Neural crest cell (in vitro differentiated cells): ENCODE data around the gene EXD3. TPM values are rescaled to one million over a fixed set of nuclear protein-coding genes. Genes with fewer than 3 reads are reported as not detected.

Experiments
- DNase-seq: peaks from one replicate; pipeline ENCODE4 v3.0.0; 2021; ENCODE audit warnings: low read depth, mixed read lengths, low spot score
- H3K27ac Mint-ChIP-seq: one replicate; pipeline ENCODE4 v1.8.0; 2021; ENCODE audit warnings: mild to moderate bottlenecking, mixed read lengths; ENCODE audit not compliant: unreplicated experiment
- H3K27me3 Mint-ChIP-seq: 2 replicates; pipeline ENCODE4 v1.8.0; 2021; ENCODE audit warnings: low read depth, mild to moderate bottlenecking, mixed read lengths
- H3K36me3 Mint-ChIP-seq: 2 replicates; pipeline ENCODE4 v1.8.0; 2021; ENCODE audit warnings: low read depth, mild to moderate bottlenecking, mixed read lengths
- H3K4me1 Mint-ChIP-seq: 2 replicates; pipeline ENCODE4 v1.8.0; 2021; ENCODE audit warnings: mixed read lengths
- H3K4me3 Mint-ChIP-seq: one replicate; pipeline ENCODE4 v1.8.0; 2021; ENCODE audit warnings: mild to moderate bottlenecking, mixed read lengths
- H3K9me3 Mint-ChIP-seq: 2 replicates; pipeline ENCODE4 v1.8.0; 2021; ENCODE audit warnings: mixed read lengths
- total RNA-seq: library from RNA; stranded (reverse); gene quantifications from 2 replicates; pipeline ENCODE4 v1.2.1, GENCODE V29; 2021
- TF ChIP-seq, protein P1 (sequence below): fragments of 200-600 bp; sonication (generic); conservative IDR thresholded peaks from 2 replicates; pipeline ENCODE4 v1.5.0; 2021; ENCODE audit warnings: antibody characterized with exemption, mild to moderate bottlenecking

The EXD3 gene
- total RNA-seq, 1 donor from 2014 or later: 15.1 TPM

DNA sequence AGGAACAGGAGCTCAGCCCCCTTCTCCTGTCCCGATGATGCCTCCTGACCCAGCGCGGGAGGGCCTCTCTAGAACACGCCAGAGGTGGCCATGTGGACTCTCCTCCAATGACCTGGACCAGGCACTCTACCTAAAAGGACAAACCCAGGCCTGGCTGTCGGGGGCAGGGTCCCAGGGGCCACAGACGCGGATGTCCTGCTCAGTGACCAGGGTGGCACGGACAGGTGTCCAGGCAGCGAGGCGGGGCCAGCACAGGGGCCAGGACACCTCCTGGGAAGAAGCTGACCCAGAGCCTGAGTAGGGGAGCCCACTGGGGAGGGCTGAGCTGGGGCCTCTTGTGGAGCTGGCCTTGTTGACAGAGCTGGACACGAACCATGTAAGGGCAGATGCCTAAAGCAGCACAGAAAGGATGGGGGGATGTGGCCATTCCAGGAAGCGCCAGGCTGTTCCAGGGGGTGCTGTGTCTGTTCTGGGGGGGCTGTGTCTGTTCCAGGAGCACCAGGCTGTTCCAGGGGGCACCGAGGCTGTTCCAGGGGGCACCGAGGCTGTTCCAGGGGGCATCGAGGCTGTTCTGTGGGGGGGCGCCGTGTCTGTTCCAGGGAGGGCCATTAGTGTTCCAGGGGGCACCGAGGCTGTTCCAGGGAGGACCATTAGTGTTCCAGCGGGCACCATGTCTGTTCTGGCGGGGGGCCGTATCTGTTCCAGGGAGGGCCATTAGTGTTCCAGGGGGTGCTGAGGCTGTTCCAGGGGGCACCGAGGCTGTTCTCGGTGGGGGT lies 30.5 kb downstream of the EXD3 start:
- peaks cover 4% of the 10 kb centered on the region for H3K4me1 Mint-ChIP-seq
- no peaks in the 10 kb centered on the region for H3K9me3 Mint-ChIP-seq
- H3K4me3 Mint-ChIP-seq: no peak overlapping the region
- no peaks in the 10 kb centered on the region for H3K27me3 Mint-ChIP-seq
- DNase-seq: no peak
- no peak overlapping the region for H3K27ac Mint-ChIP-seq
- peaks cover 2% of the 10 kb centered on the region for H3K36me3 Mint-ChIP-seq
- TF ChIP-seq, protein P1, sequence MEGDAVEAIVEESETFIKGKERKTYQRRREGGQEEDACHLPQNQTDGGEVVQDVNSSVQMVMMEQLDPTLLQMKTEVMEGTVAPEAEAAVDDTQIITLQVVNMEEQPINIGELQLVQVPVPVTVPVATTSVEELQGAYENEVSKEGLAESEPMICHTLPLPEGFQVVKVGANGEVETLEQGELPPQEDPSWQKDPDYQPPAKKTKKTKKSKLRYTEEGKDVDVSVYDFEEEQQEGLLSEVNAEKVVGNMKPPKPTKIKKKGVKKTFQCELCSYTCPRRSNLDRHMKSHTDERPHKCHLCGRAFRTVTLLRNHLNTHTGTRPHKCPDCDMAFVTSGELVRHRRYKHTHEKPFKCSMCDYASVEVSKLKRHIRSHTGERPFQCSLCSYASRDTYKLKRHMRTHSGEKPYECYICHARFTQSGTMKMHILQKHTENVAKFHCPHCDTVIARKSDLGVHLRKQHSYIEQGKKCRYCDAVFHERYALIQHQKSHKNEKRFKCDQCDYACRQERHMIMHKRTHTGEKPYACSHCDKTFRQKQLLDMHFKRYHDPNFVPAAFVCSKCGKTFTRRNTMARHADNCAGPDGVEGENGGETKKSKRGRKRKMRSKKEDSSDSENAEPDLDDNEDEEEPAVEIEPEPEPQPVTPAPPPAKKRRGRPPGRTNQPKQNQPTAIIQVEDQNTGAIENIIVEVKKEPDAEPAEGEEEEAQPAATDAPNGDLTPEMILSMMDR: no peak

DNA sequence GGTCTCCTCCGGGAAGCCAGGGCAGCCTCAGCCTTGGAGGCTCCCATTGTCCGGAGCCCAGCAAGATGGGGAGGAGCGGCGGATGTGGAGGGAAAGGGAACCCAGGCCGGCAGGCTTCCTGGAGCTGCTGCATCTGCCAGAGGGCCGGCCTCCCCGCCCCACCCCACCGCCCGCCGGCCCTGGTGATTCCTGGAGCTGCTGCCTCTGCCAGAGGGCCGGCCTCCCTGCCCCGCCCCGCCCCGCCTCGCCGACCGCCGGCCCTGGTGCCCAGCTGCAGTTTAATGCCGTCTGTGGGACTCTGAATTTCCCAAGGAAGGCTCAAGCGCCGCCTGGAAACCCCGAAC lies 31.6 kb downstream of the EXD3 start:
- no peaks in the 10 kb centered on the region for H3K36me3 Mint-ChIP-seq
- H3K4me1 Mint-ChIP-seq: peaks cover 4% of the 10 kb centered on the region
- TF ChIP-seq, protein P1: no peak
- no peaks in the 10 kb centered on the region for H3K9me3 Mint-ChIP-seq
- no peak overlapping the region for H3K4me3 Mint-ChIP-seq
- DNase-seq: no peak
- H3K27ac Mint-ChIP-seq: no peak overlapping the region
- no peaks in the 10 kb centered on the region for H3K27me3 Mint-ChIP-seq

DNA sequence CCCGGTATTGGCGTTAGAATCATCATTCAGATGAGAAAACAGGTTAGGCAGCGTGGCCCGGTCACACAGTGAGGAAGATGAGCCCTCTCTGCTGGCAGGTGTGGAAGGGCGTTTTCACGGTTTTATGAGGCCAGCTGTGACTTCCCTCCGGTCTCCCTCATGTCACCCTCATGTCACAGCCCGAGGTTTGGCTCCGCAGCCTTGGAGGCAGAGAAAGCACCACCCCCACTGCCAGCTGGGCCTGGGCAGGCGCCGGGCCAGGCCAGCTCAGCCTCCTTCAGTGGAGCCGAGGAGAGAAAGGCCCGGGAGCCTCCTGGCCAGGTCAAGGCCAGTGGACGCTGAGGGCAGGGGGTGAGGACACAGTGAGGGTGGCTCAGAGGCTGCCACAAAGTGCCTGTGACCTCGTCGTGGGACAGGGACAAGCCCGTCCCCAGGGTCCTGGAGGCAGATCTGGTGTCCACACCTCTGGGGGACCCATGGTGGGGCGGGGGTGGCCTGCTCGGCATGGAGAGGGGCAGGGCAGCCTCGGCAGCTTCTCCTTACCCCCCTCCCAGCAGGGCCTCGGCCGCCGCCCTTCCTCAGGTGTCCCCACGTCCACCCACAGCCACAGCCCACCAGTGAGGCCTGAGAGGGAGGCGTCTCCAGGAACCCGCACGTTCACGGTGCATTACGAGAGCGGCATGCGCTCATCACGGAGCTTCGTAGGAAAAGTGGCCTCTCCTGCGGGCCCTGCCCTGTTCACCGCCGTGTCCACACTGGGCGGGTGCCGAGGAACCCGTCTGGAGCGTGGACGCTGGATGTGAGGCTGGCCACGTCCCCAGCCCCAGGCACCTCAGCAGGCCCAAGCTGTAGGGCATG lies 32.2 kb downstream of the EXD3 start:
- peaks cover 4% of the 10 kb centered on the region for H3K4me1 Mint-ChIP-seq
- no peaks in the 10 kb centered on the region for H3K9me3 Mint-ChIP-seq
- no peak for DNase-seq
- H3K27me3 Mint-ChIP-seq: no peaks in the 10 kb centered on the region
- H3K36me3 Mint-ChIP-seq: no peaks in the 10 kb centered on the region
- H3K27ac Mint-ChIP-seq: no peak overlapping the region
- H3K4me3 Mint-ChIP-seq: no peak overlapping the region
- TF ChIP-seq, protein P1: no peak

DNA sequence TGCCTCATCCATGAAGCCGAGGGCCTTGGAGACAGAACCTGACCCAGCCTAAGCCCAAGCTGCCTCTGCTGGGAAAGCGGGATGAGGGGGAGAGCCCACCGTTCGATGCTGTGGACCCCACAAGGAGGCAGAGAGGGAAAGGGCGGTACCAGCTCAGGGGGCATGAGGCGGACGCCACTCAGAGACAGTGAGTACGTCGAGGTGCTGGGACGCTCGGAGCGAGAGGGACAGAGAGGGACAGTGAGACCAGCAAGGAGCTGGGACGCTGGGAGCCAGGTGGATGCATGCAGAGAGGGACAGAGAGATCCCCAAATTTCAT lies 33.6 kb downstream of the EXD3 start:
- Mint-ChIP-seq H3K9me3 (no peaks in the 10 kb centered on the region), H3K4me3 (no peak overlapping the region), H3K27me3 (no peaks in the 10 kb centered on the region), H3K36me3 (no peaks in the 10 kb centered on the region), H3K4me1 (peaks cover 7% of the 10 kb centered on the region), H3K27ac (no peak overlapping the region)
- TF ChIP-seq, protein P1: no peak
- no peak for DNase-seq

- Mint-ChIP-seq H3K27me3 (no peaks in the 10 kb centered on the region), H3K4me1 (peaks cover 12% of the 10 kb centered on the region), H3K9me3 (no peaks in the 10 kb centered on the region), H3K27ac (no peak overlapping the region), H3K36me3 (no peaks in the 10 kb centered on the region), H3K4me3 (no peak overlapping the region)
- TF ChIP-seq, protein P1: no peak
- no peak for DNase-seq
These were observed 34.2 kb downstream of the EXD3 start for GRCh38 chr9:137388589-137389427.
